ENCODE results near the gene VPS52.

The VPS52 gene

GRCh38 chr6:33294086-33294823 lies 22.6 kb upstream of the VPS52 start:
- no peaks in the 10 kb centered on the region for H4K20me1 ChIP-seq (ENCODE audit: insufficient read depth, low read length)
- TF ChIP-seq EZH2phosphoT487 (IDR thresholded peaks at IDR 0.05; ENCODE audit: low read depth), result no peak
- TF ChIP-seq CTCF (IDR thresholded peaks at IDR 0.05; ENCODE audit: low read depth, low read length), result no peak
- no peaks in the 10 kb centered on the region for H3K9me3 ChIP-seq (ENCODE audit: insufficient read depth, low read length)

GRCh38 chr6:33292996-33293682 lies 21.5 kb upstream of the VPS52 start:
- Histone ChIP-seq H3K27ac (ENCODE audit: low read length) (no peak overlapping the region), H3K9me3 (ENCODE audit: insufficient read depth, low read length) (no peaks in the 10 kb centered on the region), H3K4me2 (ENCODE audit: low read length) (no peak overlapping the region), H3K9ac (ENCODE audit: low read length) (no peak overlapping the region), H3K4me3 (ENCODE audit: low read length) (no peak overlapping the region), H3K4me1 (ENCODE audit: low read length) (peaks cover 18% of the 10 kb centered on the region), H3K79me2 (ENCODE audit: low read length) (peaks cover 28% of the 10 kb centered on the region), H3K27me3 (ENCODE audit: low read depth, low read length) (no peaks in the 10 kb centered on the region), H4K20me1 (ENCODE audit: insufficient read depth, low read length) (no peaks in the 10 kb centered on the region), H3K36me3 (replicated peaks; ENCODE audit: low read depth, low read length) (peaks cover 9% of the 10 kb centered on the region), H2AFZ (ENCODE audit: low read depth, low read length) (no peak overlapping the region)
- TF ChIP-seq EZH2phosphoT487 (IDR thresholded peaks at IDR 0.05; ENCODE audit: low read depth) (no peak), CTCF (IDR thresholded peaks at IDR 0.05; ENCODE audit: low read depth, low read length) (no peak)

More at GRCh38 chr6:33294086-33294823, 22.6 kb upstream of the VPS52 start:
- Histone ChIP-seq H3K4me1 (ENCODE audit: low read length) (peaks cover 16% of the 10 kb centered on the region), H3K79me2 (ENCODE audit: low read length) (peaks cover 21% of the 10 kb centered on the region), H2AFZ (ENCODE audit: low read depth, low read length) (no peak overlapping the region), H3K4me2 (ENCODE audit: low read length) (no peak overlapping the region), H3K4me3 (ENCODE audit: low read length) (no peak overlapping the region), H3K27me3 (ENCODE audit: low read depth, low read length) (no peaks in the 10 kb centered on the region), H3K36me3 (replicated peaks; ENCODE audit: low read depth, low read length) (peaks cover 9% of the 10 kb centered on the region), H3K27ac (ENCODE audit: low read length) (no peak overlapping the region), H3K9ac (ENCODE audit: low read length) (no peak overlapping the region)

DNA sequence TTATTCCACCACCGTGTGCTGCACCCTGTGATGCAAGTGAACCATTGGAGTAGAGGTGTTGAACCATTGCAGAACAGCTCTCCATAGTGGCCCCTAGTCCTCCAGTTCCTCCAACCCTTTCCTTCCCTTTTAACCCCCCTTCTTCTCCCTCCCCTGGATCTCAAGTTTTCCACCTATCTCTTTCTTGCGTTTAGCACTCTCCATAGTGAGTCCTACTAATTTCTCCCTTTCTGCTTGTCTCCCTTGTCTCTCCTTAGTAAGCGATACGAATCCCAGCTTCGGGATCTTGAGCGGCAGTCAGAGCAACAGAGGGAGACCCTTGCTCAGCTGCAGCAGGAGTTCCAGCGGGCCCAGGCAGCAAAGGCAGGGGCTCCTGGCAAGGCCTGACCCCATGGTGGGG lies 18.8 kb upstream of the VPS52 start:
- no peaks in the 10 kb centered on the region for H4K20me1 ChIP-seq (ENCODE audit: insufficient read depth, low read length)
- peak overlapping the region; percentile 97 for H3K4me2 ChIP-seq (ENCODE audit: low read length)
- H3K4me3 ChIP-seq (ENCODE audit: low read length), result peak overlapping the region; percentile 98
- no peak overlapping the region for H2AFZ ChIP-seq (ENCODE audit: low read depth, low read length)
- TF ChIP-seq EZH2phosphoT487 (IDR thresholded peaks at IDR 0.05; ENCODE audit: low read depth), result no peak
- no peak for TF ChIP-seq CTCF (IDR thresholded peaks at IDR 0.05; ENCODE audit: low read depth, low read length)
- peak overlapping the region; percentile 89; the same call in 1 of the 2 replicates for H3K9ac ChIP-seq (ENCODE audit: low read length)
- H3K9me3 ChIP-seq (ENCODE audit: insufficient read depth, low read length), result no peaks in the 10 kb centered on the region
- no peaks in the 10 kb centered on the region for H3K27me3 ChIP-seq (ENCODE audit: low read depth, low read length)
- H3K36me3 ChIP-seq (replicated peaks; ENCODE audit: low read depth, low read length), result peaks cover 9% of the 10 kb centered on the region
- H3K79me2 ChIP-seq (ENCODE audit: low read length), result peaks cover 28% of the 10 kb centered on the region
- no peak overlapping the region for H3K27ac ChIP-seq (ENCODE audit: low read length)
- H3K4me1 ChIP-seq (ENCODE audit: low read length), result peaks cover 12% of the 10 kb centered on the region

GRCh38 chr6:33289784-33290315 lies 18.2 kb upstream of the VPS52 start:
- Histone ChIP-seq H3K9ac (ENCODE audit: low read length) (peak overlapping the region; percentile 89), H3K27me3 (ENCODE audit: low read depth, low read length) (no peaks in the 10 kb centered on the region), H3K36me3 (replicated peaks; ENCODE audit: low read depth, low read length) (peaks cover 9% of the 10 kb centered on the region), H3K27ac (ENCODE audit: low read length) (peak overlapping the region; percentile 38), H3K4me1 (ENCODE audit: low read length) (peaks cover 12% of the 10 kb centered on the region), H3K9me3 (ENCODE audit: insufficient read depth, low read length) (no peaks in the 10 kb centered on the region), H4K20me1 (ENCODE audit: insufficient read depth, low read length) (no peaks in the 10 kb centered on the region), H3K4me2 (ENCODE audit: low read length) (peak overlapping the region; percentile 97), H3K4me3 (ENCODE audit: low read length) (peak overlapping the region; percentile 98), H2AFZ (ENCODE audit: low read depth, low read length) (0 out of 2 replicates have a peak overlapping the region, but pooled peaks have one; percentile 70), H3K79me2 (ENCODE audit: low read length) (peaks cover 28% of the 10 kb centered on the region)
- TF ChIP-seq EZH2phosphoT487 (IDR thresholded peaks at IDR 0.05; ENCODE audit: low read depth), result no peak
- TF ChIP-seq CTCF (IDR thresholded peaks at IDR 0.05; ENCODE audit: low read depth, low read length), result no peak

Measured in OCI-LY3 (cell line).